ENCODE results near the gene USP4. TPM values are rescaled to one million over a fixed set of nuclear protein-coding genes. Genes with fewer than 3 reads are reported as not detected.

Gene USP4
- total and polyA plus RNA-seq, 2 of the 13 experiments (the other 11 are each of a cell fraction or from before 2014, with no cell fraction given) = 9.2 to 20.8 TPM

DNA sequence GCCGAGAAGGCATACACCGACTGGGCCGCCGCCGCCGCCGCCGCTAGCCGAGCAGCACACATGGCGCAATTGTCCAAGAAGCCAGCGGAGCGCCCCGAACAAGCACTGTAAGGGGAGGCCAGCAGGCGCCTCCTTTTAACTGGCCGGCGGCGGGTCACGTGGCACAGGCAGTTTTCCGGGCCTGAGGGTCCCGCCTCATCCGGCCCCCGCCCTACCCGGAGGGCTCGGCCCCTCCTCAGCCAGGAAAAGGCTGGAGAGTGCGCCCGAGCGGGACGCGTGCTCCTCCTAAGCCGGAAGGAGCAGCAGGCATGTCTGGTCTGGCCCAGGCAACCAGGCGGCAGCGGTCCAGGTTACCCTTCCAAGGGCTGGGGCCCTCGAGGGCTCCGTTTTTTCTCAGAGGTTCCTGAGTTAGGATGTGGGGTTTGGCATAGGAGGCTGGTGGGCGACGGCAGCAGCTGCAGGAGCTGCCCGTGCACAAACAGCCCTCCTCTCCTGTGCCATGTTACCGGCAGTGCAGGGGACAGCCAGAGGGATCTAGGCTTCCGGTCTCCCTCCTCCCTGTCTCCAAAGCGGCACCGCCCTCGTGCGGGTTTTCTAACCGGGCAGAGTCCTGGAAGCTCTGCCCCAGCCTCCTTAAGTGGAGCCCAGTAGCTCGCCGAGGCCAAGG lies 18.5 kb upstream of the USP4 start, which contains the start of gene GPX1 (continued):
- TF ChIP-seq ZBED4 (CRISPR knock-in tag; IDR thresholded peaks at IDR 0.05; ENCODE audit: borderline replicate concordance) (0 out of 2 replicates have a peak, but pooled peaks have one; percentile 23), SP140L (CRISPR knock-in tag; IDR thresholded peaks at IDR 0.05; ENCODE audit: borderline replicate concordance) (no peak), PHF21A (CRISPR knock-in tag; IDR thresholded peaks at IDR 0.05) (peak; percentile 91), ZNF564 (CRISPR knock-in tag; IDR thresholded peaks at IDR 0.05) (0 out of 2 replicates have a peak, but pooled peaks have one; percentile 42), ZNF850 (CRISPR knock-in tag; conservative IDR thresholded peaks at IDR 0.05) (no peak), ZFAT (CRISPR knock-in tag; conservative IDR thresholded peaks at IDR 0.05) (no peak), BCLAF1 (IDR thresholded peaks at IDR 0.05) (no peak), ZNF841 (CRISPR knock-in tag; IDR thresholded peaks at IDR 0.05; ENCODE audit: borderline replicate concordance) (no peak), NR2F1 (CRISPR knock-in tag; IDR thresholded peaks at IDR 0.05) (0 out of 4 replicates have a peak, but pooled peaks of 1 of the 2 experiments have one; percentile 21), DMAP1 (CRISPR knock-in tag; IDR thresholded peaks at IDR 0.05) (peak; percentile 98), ZNF318 (CRISPR knock-in tag; IDR thresholded peaks at IDR 0.05) (no peak)
- TF ChIP-seq, protein P1, sequence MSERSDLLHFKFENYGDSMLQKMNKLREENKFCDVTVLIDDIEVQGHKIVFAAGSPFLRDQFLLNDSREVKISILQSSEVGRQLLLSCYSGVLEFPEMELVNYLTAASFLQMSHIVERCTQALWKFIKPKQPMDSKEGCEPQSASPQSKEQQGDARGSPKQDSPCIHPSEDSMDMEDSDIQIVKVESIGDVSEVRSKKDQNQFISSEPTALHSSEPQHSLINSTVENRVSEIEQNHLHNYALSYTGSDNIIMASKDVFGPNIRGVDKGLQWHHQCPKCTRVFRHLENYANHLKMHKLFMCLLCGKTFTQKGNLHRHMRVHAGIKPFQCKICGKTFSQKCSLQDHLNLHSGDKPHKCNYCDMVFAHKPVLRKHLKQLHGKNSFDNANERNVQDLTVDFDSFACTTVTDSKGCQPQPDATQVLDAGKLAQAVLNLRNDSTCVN (CRISPR knock-in tag; IDR thresholded peaks at IDR 0.05; ENCODE audit: borderline replicate concordance) = no peak

Measured in HepG2 (cell line).